Measurements from ENCODE around the gene GRK6.
A peak's percentile ranks its signal among the peaks of the same experiment; 100 is the strongest.
"Not testable (repeated sequence)": the region's sequence is repeated elsewhere in the genome, so short reads cannot be mapped to it uniquely, and the experiment has no call there.

The GRK6 gene

DNA sequence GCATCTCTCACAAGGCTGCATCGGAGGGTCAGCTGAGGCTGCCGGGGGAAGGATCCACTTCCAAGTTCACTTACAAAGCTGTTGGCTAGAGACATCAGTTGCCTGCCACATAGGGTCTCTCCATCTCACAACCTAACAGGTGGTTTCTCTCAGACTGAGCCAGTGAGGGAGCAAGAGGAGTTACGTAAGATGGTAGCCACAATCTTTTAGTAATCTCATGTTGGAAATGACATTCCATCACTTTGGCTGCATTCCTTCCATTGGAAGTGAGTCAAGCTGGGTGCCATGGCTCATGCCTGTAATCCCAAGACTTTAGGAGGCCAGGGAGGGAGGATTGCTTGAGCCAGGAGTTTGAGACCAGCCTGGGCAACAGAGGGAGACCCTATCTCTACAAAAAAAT, 7.4 kb upstream of the GRK6 start:
- Histone ChIP-seq H3K4me1 (ENCODE audit: control insufficient read depth, low read depth, low read length) (no peaks in the 10 kb centered on the region), H3K9ac (ENCODE audit: low read length) (no peak overlapping the region), H2AK5ac (ENCODE audit: low read length) (no peak overlapping the region), H3K27ac (ENCODE audit: low read depth, low read length) (no peak overlapping the region), H3K4ac (ENCODE audit: low read depth, low read length) (no peak overlapping the region), H3K27me3 (ENCODE audit: insufficient read depth, low read length, poor library complexity) (no peaks in the 10 kb centered on the region), H4K5ac (ENCODE audit: low read length) (no peak overlapping the region), H3K4me3 (ENCODE audit: low read length) (no peak overlapping the region), H3K4me2 (ENCODE audit: low read length) (no peak overlapping the region), H3K79me2 (ENCODE audit: control insufficient read depth, insufficient read depth, low read length) (no peaks in the 10 kb centered on the region), H3K56ac (ENCODE audit: low read length) (no peak overlapping the region), H3K23ac (ENCODE audit: low read length) (no peak overlapping the region), H4K8ac (ENCODE audit: low read depth, low read length) (no peak overlapping the region), H3K36me3 (ENCODE audit: control insufficient read depth, insufficient read depth, low read length) (no peaks in the 10 kb centered on the region), H2BK5ac (ENCODE audit: low read length) (no peak overlapping the region), H3K79me1 (ENCODE audit: low read length) (no peaks in the 10 kb centered on the region), H2BK120ac (ENCODE audit: low read depth, low read length) (no peak overlapping the region), H3K18ac (ENCODE audit: low read length) (no peak overlapping the region), H2BK15ac (replicated peaks; ENCODE audit: low read depth) (no peak overlapping the region)
- no CpG with 5 or more reads among the region's 3 CpGs for WGBS (ENCODE audit: extremely low coverage, insufficient coverage, low lambda C conversion rate)
- DNase-seq, result peak; percentile 67

DNA sequence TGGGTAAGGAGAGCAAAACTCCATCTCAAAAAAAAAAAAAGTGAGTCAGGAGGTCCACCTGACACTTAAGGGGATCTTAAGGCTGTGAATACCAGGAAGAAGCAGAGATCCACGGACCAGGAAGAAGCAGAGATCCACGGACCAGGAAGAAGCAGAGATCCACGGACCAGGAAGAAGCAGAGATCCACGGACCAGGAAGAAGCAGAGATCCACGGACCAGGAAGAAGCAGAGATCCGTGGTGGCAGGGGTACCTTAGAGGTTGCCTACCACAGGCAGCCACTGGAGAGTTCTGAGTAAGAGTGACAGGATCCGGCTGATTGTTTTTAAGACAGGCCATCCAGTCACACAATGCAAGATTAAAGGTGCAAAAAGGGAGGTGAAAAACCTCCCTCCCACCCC, 6.0 kb upstream of the GRK6 start:
- not testable (repeated sequence) for DNase-seq; H2BK120ac ChIP-seq (ENCODE audit: low read depth, low read length); H3K9ac ChIP-seq (ENCODE audit: low read length); H3K4me1 ChIP-seq (ENCODE audit: control insufficient read depth, low read depth, low read length); H3K4me3 ChIP-seq (ENCODE audit: low read length); H3K27me3 ChIP-seq (ENCODE audit: insufficient read depth, low read length, poor library complexity); H3K4me2 ChIP-seq (ENCODE audit: low read length); H3K56ac ChIP-seq (ENCODE audit: low read length); H4K5ac ChIP-seq (ENCODE audit: low read length); H3K36me3 ChIP-seq (ENCODE audit: control insufficient read depth, insufficient read depth, low read length); H2AK5ac ChIP-seq (ENCODE audit: low read length); H3K79me2 ChIP-seq (ENCODE audit: control insufficient read depth, insufficient read depth, low read length); H3K27ac ChIP-seq (ENCODE audit: low read depth, low read length); H3K23ac ChIP-seq (ENCODE audit: low read length); H4K8ac ChIP-seq (ENCODE audit: low read depth, low read length); H2BK15ac ChIP-seq (replicated peaks; ENCODE audit: low read depth); H3K79me1 ChIP-seq (ENCODE audit: low read length); H2BK5ac ChIP-seq (ENCODE audit: low read length); H3K4ac ChIP-seq (ENCODE audit: low read depth, low read length); H3K18ac ChIP-seq (ENCODE audit: low read length)
- WGBS (ENCODE audit: extremely low coverage, insufficient coverage, low lambda C conversion rate), result no CpG with 5 or more reads among the region's 7 CpGs

GRCh38 chr5:177421062-177421798, 5.2 kb upstream of the GRK6 start:
- WGBS (ENCODE audit: extremely low coverage, insufficient coverage, low lambda C conversion rate), result no CpG with 5 or more reads among the region's 6 CpGs
- Histone ChIP-seq H2BK15ac (replicated peaks; ENCODE audit: low read depth) (no peak overlapping the region), H3K23ac (ENCODE audit: low read length) (no peak overlapping the region), H3K4me3 (ENCODE audit: low read length) (no peak overlapping the region), H4K8ac (ENCODE audit: low read depth, low read length) (no peak overlapping the region), H4K5ac (ENCODE audit: low read length) (no peak overlapping the region), H3K27me3 (ENCODE audit: insufficient read depth, low read length, poor library complexity) (no peaks in the 10 kb centered on the region), H2BK5ac (ENCODE audit: low read length) (no peak overlapping the region), H3K56ac (ENCODE audit: low read length) (no peak overlapping the region), H3K9ac (ENCODE audit: low read length) (no peak overlapping the region), H3K4me1 (ENCODE audit: control insufficient read depth, low read depth, low read length) (peaks cover 4% of the 10 kb centered on the region), H3K18ac (ENCODE audit: low read length) (no peak overlapping the region), H3K79me2 (ENCODE audit: control insufficient read depth, insufficient read depth, low read length) (no peaks in the 10 kb centered on the region), H2BK120ac (ENCODE audit: low read depth, low read length) (no peak overlapping the region), H2AK5ac (ENCODE audit: low read length) (no peak overlapping the region), H3K27ac (ENCODE audit: low read depth, low read length) (no peak overlapping the region), H3K4me2 (ENCODE audit: low read length) (no peak overlapping the region), H3K4ac (ENCODE audit: low read depth, low read length) (no peak overlapping the region), H3K79me1 (ENCODE audit: low read length) (no peaks in the 10 kb centered on the region), H3K36me3 (ENCODE audit: control insufficient read depth, insufficient read depth, low read length) (no peaks in the 10 kb centered on the region)
- no peak for DNase-seq

DNA sequence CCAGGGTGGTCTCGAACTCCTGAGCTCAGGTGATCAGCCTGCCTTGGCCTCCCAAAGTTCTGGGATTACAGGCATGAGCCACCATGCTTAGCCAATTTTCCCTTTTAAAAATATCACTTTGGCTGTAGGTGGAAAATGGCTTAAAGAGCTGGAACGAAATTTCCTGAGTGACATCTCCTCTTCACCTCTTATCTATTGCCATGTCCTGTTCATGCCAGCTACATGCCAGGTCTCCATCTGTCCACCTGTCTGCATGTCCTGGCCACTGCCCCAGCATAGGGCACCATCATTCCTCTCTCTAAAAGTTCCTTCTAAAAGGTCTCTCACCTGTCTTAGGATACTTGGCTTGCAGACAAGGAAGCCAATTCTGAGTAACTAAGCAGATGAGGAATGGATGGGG, 2.8 kb upstream of the GRK6 start:
- H3K27me3 ChIP-seq (ENCODE audit: insufficient read depth, low read length, poor library complexity), result no peaks in the 10 kb centered on the region
- no peak overlapping the region for H3K18ac ChIP-seq (ENCODE audit: low read length)
- H2BK120ac ChIP-seq (ENCODE audit: low read depth, low read length), result no peak overlapping the region
- H3K23ac ChIP-seq (ENCODE audit: low read length), result no peak overlapping the region
- H3K79me2 ChIP-seq (ENCODE audit: control insufficient read depth, insufficient read depth, low read length), result peaks cover 5% of the 10 kb centered on the region
- H3K79me1 ChIP-seq (ENCODE audit: low read length), result peaks cover 8% of the 10 kb centered on the region
- H3K56ac ChIP-seq (ENCODE audit: low read length), result no peak overlapping the region
- H3K36me3 ChIP-seq (ENCODE audit: control insufficient read depth, insufficient read depth, low read length), result no peaks in the 10 kb centered on the region
- H3K27ac ChIP-seq (ENCODE audit: low read depth, low read length), result no peak overlapping the region
- no CpG with 5 or more reads among the region's 2 CpGs for WGBS (ENCODE audit: extremely low coverage, insufficient coverage, low lambda C conversion rate)
- H4K8ac ChIP-seq (ENCODE audit: low read depth, low read length), result no peak overlapping the region
- H3K4me3 ChIP-seq (ENCODE audit: low read length), result no peak overlapping the region
- no peak overlapping the region for H2BK15ac ChIP-seq (replicated peaks; ENCODE audit: low read depth)
- H3K4ac ChIP-seq (ENCODE audit: low read depth, low read length), result no peak overlapping the region
- H2BK5ac ChIP-seq (ENCODE audit: low read length), result no peak overlapping the region
- H3K9ac ChIP-seq (ENCODE audit: low read length), result no peak overlapping the region
- H4K5ac ChIP-seq (ENCODE audit: low read length), result no peak overlapping the region
- no peak for DNase-seq
- H3K4me2 ChIP-seq (ENCODE audit: low read length), result no peak overlapping the region
- peaks cover 6% of the 10 kb centered on the region for H3K4me1 ChIP-seq (ENCODE audit: control insufficient read depth, low read depth, low read length)
- no peak overlapping the region for H2AK5ac ChIP-seq (ENCODE audit: low read length)

DNA sequence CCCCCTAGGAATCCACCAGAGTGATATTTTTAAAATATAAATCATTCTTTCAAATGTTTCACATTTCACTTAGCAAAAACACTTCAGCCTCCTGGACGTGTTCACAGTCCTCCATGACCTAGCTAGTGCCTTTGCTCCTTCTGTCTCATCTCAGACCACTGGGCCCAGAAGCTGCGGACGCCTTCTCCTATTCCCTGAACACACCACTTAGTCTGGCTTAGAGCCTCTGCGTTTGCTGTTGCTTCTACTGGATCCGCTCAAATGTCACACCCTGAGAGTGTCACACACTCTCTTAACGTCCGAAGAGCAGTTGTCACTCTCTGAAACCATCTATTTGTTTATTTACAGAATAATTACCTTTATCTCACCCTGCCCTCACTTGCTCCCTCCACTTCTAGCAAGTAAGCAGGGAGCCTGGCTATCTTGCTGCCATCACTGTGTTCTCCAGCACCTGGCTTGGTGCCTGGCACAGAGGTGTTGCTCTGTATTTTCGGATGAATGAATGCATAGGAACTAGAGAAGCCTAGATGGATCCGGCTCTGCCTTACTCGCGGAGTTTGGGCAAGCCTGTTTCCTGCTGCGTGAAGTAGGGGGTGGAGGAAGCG, 1.2 kb upstream of the GRK6 start:
- no peaks in the 10 kb centered on the region for H3K27me3 ChIP-seq (ENCODE audit: insufficient read depth, low read length, poor library complexity)

More for the DNA sequence above, 1.2 kb upstream of the GRK6 start:
- H2BK120ac ChIP-seq (ENCODE audit: low read depth, low read length), result no peak overlapping the region
- H4K5ac ChIP-seq (ENCODE audit: low read length), result no peak overlapping the region
- no peak overlapping the region for H2BK15ac ChIP-seq (replicated peaks; ENCODE audit: low read depth)
- peaks cover 6% of the 10 kb centered on the region for H3K4me1 ChIP-seq (ENCODE audit: control insufficient read depth, low read depth, low read length)
- no peak overlapping the region for H3K18ac ChIP-seq (ENCODE audit: low read length)
- peak overlapping the region; percentile 75 for H3K56ac ChIP-seq (ENCODE audit: low read length)
- H3K4ac ChIP-seq (ENCODE audit: low read depth, low read length), result no peak overlapping the region
- DNase-seq, result no peak
- H2AK5ac ChIP-seq (ENCODE audit: low read length), result peak overlapping the region; percentile 37
- peak overlapping the region; percentile 55 for H3K4me3 ChIP-seq (ENCODE audit: low read length)
- WGBS (ENCODE audit: extremely low coverage, insufficient coverage, low lambda C conversion rate), result no CpG with 5 or more reads among the region's 13 CpGs
- H3K4me2 ChIP-seq (ENCODE audit: low read length), result peak overlapping the region; percentile 83
- no peaks in the 10 kb centered on the region for H3K36me3 ChIP-seq (ENCODE audit: control insufficient read depth, insufficient read depth, low read length)
- H2BK5ac ChIP-seq (ENCODE audit: low read length), result no peak overlapping the region
- peak overlapping the region; percentile 41 for H3K9ac ChIP-seq (ENCODE audit: low read length)
- no peak overlapping the region for H4K8ac ChIP-seq (ENCODE audit: low read depth, low read length)
- H3K79me2 ChIP-seq (ENCODE audit: control insufficient read depth, insufficient read depth, low read length), result peaks cover 5% of the 10 kb centered on the region
- peak overlapping the region; percentile 69 for H3K27ac ChIP-seq (ENCODE audit: low read depth, low read length)
- H3K79me1 ChIP-seq (ENCODE audit: low read length), result peaks cover 11% of the 10 kb centered on the region
- H3K23ac ChIP-seq (ENCODE audit: low read length), result no peak overlapping the region
